HG02840 (cell line): Measurements from ENCODE around the gene COQ8A.

Experiments
- ATAC-seq: cut with Tn5 transposase; IDR thresholded peaks from one replicate; pipeline ENCODE4 v1.9.1; 2021; ENCODE audit warnings: mild to moderate bottlenecking, moderate library complexity, moderate number of reproducible peaks; ENCODE audit not compliant: unreplicated experiment, low FRiP score

The COQ8A gene

GRCh38 chr1:226940029-226940805 lies at the start of gene COQ8A:
TSS of gene COQ8A (plus strand) at chr1:226940294. CDS start at chr1:226961386, 21,092 bp downstream.
- ATAC-seq, result peak; percentile 97

- ATAC-seq, result no peak
These were observed 49.6 kb upstream of the COQ8A start for GRCh38 chr1:226890331-226891108.

GRCh38 chr1:226891346-226891745 lies 48.7 kb upstream of the COQ8A start:
- no peak for ATAC-seq

GRCh38 chr1:226891846-226892523 lies 48.1 kb upstream of the COQ8A start:
- ATAC-seq, result no peak

- no peak for ATAC-seq
These were observed 47.6 kb upstream of the COQ8A start for GRCh38 chr1:226892524-226892875.

- no peak for ATAC-seq
These were observed 46.2 kb upstream of the COQ8A start for GRCh38 chr1:226893936-226894335.

GRCh38 chr1:226894826-226895225 lies 45.3 kb upstream of the COQ8A start:
- ATAC-seq, result no peak

- ATAC-seq, result no peak
These were observed 44.5 kb upstream of the COQ8A start for GRCh38 chr1:226895644-226896043.

GRCh38 chr1:226898246-226898645 lies 41.8 kb upstream of the COQ8A start:
- ATAC-seq, result no peak

GRCh38 chr1:226901421-226901820 lies 38.7 kb upstream of the COQ8A start:
- no peak for ATAC-seq

GRCh38 chr1:226902601-226903000 lies 37.5 kb upstream of the COQ8A start:
- no peak for ATAC-seq

- no peak for ATAC-seq
These were observed 36.0 kb upstream of the COQ8A start for GRCh38 chr1:226903819-226904716.

GRCh38 chr1:226904772-226905171 lies 35.3 kb upstream of the COQ8A start:
- ATAC-seq, result no peak

- ATAC-seq, result no peak
These were observed 31.7 kb upstream of the COQ8A start for GRCh38 chr1:226908419-226908818.

GRCh38 chr1:226908913-226909312 lies 31.2 kb upstream of the COQ8A start:
- ATAC-seq, result no peak

GRCh38 chr1:226912587-226913176 lies 27.4 kb upstream of the COQ8A start:
- peak; percentile 47 for ATAC-seq

GRCh38 chr1:226915672-226915995 lies 24.5 kb upstream of the COQ8A start:
- no peak for ATAC-seq

- no peak for ATAC-seq
These were observed 23.6 kb upstream of the COQ8A start for GRCh38 chr1:226916497-226916896.

GRCh38 chr1:226919587-226919986 lies 20.5 kb upstream of the COQ8A start:
- ATAC-seq, result no peak

GRCh38 chr1:226919995-226920394 lies 20.1 kb upstream of the COQ8A start:
- ATAC-seq, result no peak
